GM19240 (cell line): ENCODE results near the gene ZFHX3.

Experiments used
- DNase-seq: peaks from one replicate; pipeline ENCODE4 v3.0.0; 2011; ENCODE audit warnings: low spot score; ENCODE audit not compliant: insufficient read length

Gene ZFHX3

GRCh38 chr16:72934636-72935403 lies 113.1 kb downstream of the ZFHX3 start:
- DNase-seq = no peak

- DNase-seq = no peak
Observed at GRCh38 chr16:72932677-72933335, 115.1 kb downstream of the ZFHX3 start.

DNA sequence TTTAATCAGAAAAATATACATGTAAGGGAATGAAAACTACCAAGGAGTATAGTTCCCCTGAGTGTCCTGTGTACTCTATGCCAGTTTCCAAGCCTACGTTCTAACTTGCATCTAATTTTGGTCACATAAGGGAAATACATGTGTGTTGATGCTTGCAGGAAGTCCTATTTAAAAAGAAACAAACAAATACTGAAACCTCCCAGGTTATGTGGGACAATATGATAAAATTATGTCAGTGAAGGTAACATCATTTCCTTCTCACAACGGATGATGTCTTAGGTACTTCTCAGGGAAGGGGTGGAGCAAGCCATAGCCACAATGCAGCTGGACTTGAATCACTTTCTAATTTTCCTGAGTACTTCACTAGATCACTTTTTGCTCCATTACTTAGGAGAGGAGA lies 115.9 kb downstream of the ZFHX3 start:
- no peak for DNase-seq

GRCh38 chr16:72930396-72930795 lies 117.5 kb downstream of the ZFHX3 start:
- no peak for DNase-seq

DNA sequence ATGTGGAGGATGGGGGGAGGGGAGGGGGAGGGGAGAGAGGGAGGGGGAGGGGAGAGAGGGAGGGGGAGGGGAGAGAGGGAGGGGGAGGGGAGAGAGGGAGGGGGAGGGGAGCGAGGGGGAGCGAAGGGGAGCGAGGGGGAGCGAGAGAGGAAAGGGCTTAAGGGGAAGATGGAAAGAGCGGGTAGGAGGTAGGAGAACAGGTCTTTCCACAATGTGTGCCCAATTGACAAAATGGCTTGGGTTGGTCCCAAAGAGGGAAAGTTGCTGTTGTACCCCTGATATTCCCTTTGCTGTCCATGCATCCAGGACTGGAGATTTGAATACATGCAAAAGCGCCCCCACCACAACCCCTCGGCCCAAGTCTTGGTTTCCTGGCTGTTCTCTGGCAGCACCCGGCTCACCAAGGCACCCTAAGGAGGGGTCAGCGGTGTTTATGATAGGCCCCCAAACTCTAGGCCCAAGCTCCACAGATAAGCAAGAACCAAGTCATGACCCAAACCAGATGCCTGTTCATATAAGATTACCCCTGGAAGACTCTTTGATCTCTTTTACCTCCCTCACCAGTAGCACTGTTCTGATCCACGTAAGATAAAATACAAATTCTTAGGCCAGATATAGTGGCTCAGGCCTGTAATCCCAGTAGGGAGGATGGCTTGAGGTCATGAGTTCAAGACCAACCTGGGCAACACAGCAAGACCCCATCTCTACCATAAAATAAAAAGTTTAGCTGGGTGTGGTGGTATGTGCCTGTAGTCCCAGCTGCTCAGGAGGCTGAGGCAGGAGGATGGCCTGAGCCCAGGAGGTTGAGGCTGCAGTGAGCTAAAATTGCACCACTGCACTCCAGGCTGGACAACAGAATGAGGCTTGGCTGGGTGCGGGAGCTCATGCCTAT lies 119.6 kb downstream of the ZFHX3 start:
- DNase-seq = no peak

DNA sequence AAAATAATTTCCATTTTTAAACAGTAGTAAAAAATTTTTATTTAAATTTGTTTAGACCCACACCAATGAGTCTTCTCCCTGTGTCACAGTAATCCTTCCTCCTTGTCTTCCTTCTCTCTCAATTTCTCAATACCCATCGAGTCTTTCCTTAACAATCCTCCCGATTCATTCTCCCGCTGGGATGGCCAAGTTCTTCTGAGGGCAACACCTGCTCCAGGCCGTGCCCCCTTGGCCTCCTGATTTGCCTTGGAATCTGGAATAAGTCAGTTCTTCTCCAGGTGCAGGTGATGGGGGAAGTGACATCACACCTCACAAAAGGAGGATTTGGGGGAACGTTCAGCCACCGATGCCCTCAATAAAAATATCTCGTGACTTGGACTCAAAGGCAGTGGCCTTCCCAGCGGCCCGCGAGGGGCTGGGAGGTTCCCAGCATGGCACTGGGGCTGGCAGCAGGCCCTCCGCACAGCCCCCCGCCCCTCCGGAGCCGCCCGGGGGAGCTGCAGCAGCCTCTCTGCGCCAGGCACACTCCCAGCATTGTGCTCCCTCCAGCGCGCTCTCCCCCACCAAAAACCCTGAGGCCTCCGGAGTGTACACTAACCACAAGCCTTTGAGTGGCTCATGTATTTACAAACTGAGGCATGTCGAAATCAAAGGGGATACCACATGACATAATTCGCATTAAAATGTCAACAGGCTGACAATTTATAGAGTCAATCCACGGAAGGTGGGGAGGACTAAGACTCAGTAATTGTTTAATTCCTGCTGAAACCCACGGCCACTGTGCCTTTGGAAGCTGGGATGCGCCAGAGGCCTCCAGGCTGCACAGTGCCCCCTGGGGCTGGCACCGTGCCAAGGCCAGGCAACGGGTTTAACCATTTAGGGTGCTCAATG lies 120.5 kb downstream of the ZFHX3 start:
- no peak for DNase-seq

- DNase-seq = no peak
Observed at GRCh38 chr16:72926177-72927070, 121.5 kb downstream of the ZFHX3 start.

DNA sequence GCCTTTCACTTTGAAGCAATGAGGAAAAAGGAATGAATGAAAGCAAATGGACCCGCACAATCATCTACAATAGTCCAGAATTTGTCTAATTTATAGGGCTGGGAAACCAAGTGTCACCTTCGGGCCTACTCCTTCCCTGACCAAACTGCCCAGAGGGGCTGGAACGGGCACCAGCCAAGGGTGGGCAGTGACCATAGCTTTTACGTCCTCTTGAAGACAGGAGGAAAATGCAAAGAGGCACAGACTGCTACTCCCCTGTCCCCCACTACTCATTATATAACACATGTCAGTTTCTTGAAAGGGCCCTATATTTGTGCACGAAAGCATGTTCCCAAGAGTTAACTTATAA lies 122.3 kb downstream of the ZFHX3 start:
- DNase-seq = no peak

GRCh38 chr16:72924927-72925630 lies 122.8 kb downstream of the ZFHX3 start:
- no peak for DNase-seq

DNA sequence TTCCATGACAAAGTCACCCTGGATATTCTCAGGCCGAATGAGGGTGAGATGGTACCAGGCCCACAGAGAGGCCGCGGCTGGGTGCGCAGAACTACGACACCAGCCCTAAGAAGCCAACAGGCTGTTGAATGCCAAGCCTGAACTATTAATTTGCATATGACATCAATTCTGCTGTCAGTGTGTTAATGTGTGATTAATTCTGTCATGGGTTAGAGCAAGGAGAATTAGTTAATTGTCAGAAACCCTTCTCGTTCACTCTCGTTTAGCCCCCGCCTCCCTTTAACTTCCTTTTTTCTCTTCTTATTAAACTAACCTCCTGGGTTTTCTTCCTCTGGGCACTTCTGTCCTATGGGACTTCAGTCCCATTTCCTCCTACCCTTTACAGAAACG lies 123.4 kb downstream of the ZFHX3 start:
- no peak for DNase-seq

- no peak for DNase-seq
Observed at GRCh38 chr16:72923757-72924156, 124.2 kb downstream of the ZFHX3 start.

- no peak for DNase-seq
Observed at GRCh38 chr16:72922714-72923113, 125.2 kb downstream of the ZFHX3 start.

GRCh38 chr16:72921620-72922019 lies 126.3 kb downstream of the ZFHX3 start:
- no peak for DNase-seq

- no peak for DNase-seq
Observed at GRCh38 chr16:72921106-72921505, 126.8 kb downstream of the ZFHX3 start.

DNA sequence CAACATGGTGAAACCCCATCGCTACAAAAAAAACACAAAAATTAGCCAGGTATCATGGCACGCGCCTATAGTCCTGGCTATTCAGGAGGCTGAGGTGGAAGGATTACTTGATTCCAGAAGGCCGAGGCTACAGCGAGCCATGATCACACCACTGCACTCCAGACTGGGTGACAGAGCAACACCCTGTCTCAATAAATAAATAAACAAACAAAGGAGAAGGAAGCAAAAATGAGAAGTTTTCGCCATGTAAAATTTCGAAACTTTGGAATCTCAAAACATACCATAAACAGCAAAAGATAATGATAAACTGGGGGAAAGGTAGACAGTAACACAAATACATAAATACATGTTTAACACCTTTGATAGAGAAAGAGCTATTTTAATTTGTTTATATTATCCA lies 130.9 kb downstream of the ZFHX3 start:
- no peak for DNase-seq

DNA sequence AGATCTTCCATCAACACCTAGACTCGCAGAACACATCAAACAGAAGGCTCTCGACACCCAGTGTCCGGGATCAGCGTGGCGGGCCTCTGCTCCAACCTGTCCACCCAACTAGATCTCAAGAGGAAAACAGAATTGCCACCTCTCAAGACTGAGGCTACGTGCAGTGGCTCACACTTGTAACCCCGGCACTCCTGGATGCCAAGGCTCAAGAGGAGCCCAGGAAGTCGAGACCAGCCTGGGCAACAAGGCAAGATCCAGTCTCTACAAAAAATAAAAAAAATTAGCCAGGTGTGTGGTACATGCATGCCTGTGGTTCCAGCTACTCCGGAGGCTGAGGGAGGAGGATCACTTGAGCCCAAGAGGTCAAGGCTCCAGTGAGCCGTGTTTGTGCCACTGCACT lies 132.6 kb downstream of the ZFHX3 start:
- no peak for DNase-seq

- DNase-seq = no peak
Observed at GRCh38 chr16:72913551-72913950, 134.4 kb downstream of the ZFHX3 start.

DNA sequence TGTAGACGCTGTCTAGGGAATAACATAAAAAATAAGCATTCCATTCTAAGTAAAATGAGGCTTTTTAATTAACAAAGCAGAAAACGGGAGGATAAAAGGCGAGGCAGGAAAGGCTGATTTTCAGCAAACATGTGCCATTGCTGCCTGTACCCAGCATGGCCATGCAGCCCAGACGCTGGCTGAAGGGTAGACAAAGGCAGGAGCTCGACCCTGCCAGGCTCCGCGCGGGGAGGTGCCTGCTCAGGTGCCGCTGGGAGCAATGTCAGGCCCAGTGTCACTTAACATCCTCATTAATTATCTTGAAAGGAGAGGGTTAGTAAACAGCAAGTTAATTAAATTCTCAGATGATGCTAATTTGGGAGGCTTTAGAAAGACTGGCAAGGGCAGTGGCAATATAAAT lies 136.0 kb downstream of the ZFHX3 start:
- DNase-seq = no peak

DNA sequence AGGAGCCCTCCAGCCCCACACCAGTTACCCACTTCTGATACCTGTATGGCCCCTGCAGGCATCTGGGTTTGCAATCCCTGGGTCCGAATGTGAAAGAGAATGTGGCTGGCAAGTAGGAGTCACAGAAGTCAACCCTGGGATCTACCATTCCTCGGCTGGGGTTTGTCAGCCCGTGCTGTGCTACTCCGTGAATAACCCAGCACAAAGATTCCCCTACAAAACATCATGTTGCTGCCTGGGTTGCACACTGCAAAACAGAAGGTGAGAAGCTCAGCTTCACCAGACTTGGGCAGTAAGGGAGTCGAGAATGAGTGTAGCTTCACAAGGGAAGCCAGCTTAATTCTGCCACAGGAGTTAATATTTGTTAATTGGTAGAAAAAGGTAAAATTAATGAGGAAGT lies 137.1 kb downstream of the ZFHX3 start:
- DNase-seq = no peak

DNA sequence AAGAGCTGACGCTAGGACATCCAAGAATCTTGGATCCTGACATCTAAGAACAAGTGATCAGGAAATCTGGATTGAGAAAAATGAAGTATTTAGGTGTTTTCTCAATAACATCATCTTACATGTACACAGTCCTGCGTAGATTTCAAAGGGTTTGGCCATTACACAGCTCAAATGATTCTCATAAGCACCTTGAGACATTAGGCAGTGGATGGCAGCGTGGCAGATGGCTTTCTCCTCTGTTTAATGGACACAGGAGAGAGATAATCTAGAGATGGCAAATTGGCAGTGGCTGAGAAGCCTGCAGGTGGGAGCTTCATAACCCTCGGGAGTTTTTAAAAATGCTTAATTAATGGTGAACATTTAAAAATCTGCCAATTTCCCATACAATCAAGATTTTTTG lies 137.5 kb downstream of the ZFHX3 start:
- no peak for DNase-seq
